Thymus (tissue), 11 donors: Measurements from ENCODE around the gene CARMIL3. TPM values are rescaled to one million over a fixed set of nuclear protein-coding genes. Genes with fewer than 3 reads are reported as not detected.

ENCODE experiments used
- DNase-seq, 9 donors: peaks; one replicate each; pipeline ENCODE4 v3.0.0-alpha.2; 2013; ENCODE audit warnings: low spot score in 9 of 9, low read depth in 6 of 9, missing footprints in 1 of 9
- H3K27ac ChIP-seq, 2 donors: one replicate each; pipeline ENCODE4 v1.5.1; 2013; ENCODE audit warnings: control low read depth in 1 of 2, low read depth in 1 of 2, low read length in 1 of 2, mild to moderate bottlenecking in 1 of 2, moderate library complexity in 1 of 2
- H3K27me3 ChIP-seq, 2 donors: one replicate each; pipeline ENCODE4 v1.5.1; 2013; ENCODE audit warnings: low read length in 1 of 2; ENCODE audit not compliant: control insufficient read depth in 2 of 2, insufficient read depth in 1 of 2
- H3K36me3 ChIP-seq, 2 donors: one replicate each; pipeline ENCODE4 v1.5.1; 2013; ENCODE audit warnings: low read length in 1 of 2, mild to moderate bottlenecking in 1 of 2, moderate library complexity in 1 of 2; ENCODE audit not compliant: control insufficient read depth in 2 of 2, insufficient read depth in 2 of 2
- H3K4me1 ChIP-seq, 2 donors: one replicate each; pipeline ENCODE4 v1.5.1; 2013; ENCODE audit warnings: low read length in 2 of 2; ENCODE audit not compliant: control insufficient read depth in 2 of 2, insufficient read depth in 2 of 2
- H3K4me3 ChIP-seq, 2 donors: one replicate each; pipeline ENCODE4 v1.5.1; 2013; ENCODE audit warnings: low read length in 2 of 2, control low read depth in 1 of 2, mild to moderate bottlenecking in 1 of 2
- H3K9me3 ChIP-seq, 2 donors: one replicate each; pipeline ENCODE4 v1.5.1; 2013; ENCODE audit warnings: low read length in 1 of 2, mild to moderate bottlenecking in 1 of 2; ENCODE audit not compliant: control insufficient read depth in 2 of 2, insufficient read depth in 1 of 2
- WGBS: extraction: QIAGEN DNeasy Blood & Tissue Kit; methylation state at CpG from one replicate; pipeline ENCODE4 v1.1.7; 2013; 5-methylcytosine and 5-hydroxymethylcytosine counted together
- polyA plus RNA-seq: library from polyadenylated mRNA; stranded (reverse); fragments of 200-250 nt; gene quantifications from one replicate; pipeline ENCODE4 v1.2.3, GENCODE V29; 2013
- total RNA-seq: library from RNA; stranded (reverse); fragments of 120-200 nt; gene quantifications from one replicate; pipeline ENCODE4 v1.2.4, GENCODE V29; 2013
- donor health status: healthy.

CARMIL3 gene
- total and polyA plus RNA-seq, 2 donors = 0.52 to 0.89 TPM

DNA sequence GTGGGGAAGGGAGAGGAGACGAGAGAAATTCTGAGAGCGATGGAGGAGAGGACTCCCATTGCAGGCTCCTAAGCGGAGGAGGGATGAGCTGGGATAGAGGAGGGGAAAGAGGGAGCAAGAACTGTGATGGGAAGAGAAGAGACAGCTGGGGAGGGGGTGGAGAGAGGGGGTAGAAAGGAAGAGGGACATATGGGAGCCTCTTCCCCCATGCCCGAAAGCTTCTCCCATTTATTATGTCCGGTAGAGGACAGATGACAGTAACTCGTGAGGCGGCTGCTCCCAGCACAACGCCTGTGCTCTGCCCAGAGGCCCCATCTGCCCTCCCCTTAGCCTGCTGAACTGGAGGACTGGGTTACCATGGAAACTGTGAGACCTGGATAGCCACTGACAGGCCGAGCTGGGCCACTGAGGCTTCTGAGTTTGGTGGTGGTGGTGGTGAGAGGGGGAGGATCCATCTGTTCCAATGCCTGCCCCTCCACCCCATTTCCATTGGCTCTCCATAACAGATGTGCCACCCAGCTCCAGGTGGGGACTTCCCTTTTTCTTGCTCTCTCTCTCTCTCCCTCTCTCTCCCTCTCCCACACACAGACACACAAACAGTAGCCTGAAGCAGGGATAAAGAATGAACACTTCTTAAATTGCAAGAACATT lies 27.8 kb downstream of the CARMIL3 start:
- Histone ChIP-seq H3K4me1 (peaks cover 5 to 37% of the 10 kb centered on the region in 2 donors), H3K27me3 (peaks cover 0 to 30% of the 10 kb centered on the region in 2 donors), H3K9me3 (peaks cover 0 to 3% of the 10 kb centered on the region in 2 donors), H3K27ac (no peak overlapping the region), H3K4me3 (no peak overlapping the region), H3K36me3 (no peaks in the 10 kb centered on the region)
- WGBS = 88% methylated on average over 9 of the region's 9 CpGs
- DNase-seq = no peak

DNA sequence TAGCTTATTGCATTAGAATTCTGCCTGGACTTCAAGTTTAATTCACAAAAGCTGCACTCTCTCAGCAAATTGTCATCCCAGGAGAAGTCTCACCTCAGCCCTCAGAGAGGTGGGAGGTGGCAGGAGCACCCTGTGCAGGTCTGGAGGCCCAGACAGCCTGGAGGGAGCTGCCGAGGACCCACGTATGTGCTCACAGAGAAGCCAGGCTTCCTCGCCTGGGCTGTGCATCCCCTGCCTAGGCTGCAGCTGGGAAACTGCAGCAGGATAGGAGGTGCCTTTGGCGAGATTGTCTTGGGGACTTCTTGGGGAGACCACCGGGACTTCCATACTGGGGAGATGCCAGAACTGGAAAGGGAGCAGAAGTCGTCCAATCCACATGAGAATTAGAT lies 28.3 kb downstream of the CARMIL3 start:
- no peak for DNase-seq
- Histone ChIP-seq H3K9me3 (peaks cover 0 to 3% of the 10 kb centered on the region in 2 donors), H3K4me3 (no peak overlapping the region), H3K27ac (no peak overlapping the region), H3K36me3 (no peaks in the 10 kb centered on the region), H3K4me1 (peaks cover 5 to 37% of the 10 kb centered on the region in 2 donors), H3K27me3 (peaks cover 0 to 30% of the 10 kb centered on the region in 2 donors)
- WGBS = 68% methylated on average over 6 of the region's 6 CpGs

DNA sequence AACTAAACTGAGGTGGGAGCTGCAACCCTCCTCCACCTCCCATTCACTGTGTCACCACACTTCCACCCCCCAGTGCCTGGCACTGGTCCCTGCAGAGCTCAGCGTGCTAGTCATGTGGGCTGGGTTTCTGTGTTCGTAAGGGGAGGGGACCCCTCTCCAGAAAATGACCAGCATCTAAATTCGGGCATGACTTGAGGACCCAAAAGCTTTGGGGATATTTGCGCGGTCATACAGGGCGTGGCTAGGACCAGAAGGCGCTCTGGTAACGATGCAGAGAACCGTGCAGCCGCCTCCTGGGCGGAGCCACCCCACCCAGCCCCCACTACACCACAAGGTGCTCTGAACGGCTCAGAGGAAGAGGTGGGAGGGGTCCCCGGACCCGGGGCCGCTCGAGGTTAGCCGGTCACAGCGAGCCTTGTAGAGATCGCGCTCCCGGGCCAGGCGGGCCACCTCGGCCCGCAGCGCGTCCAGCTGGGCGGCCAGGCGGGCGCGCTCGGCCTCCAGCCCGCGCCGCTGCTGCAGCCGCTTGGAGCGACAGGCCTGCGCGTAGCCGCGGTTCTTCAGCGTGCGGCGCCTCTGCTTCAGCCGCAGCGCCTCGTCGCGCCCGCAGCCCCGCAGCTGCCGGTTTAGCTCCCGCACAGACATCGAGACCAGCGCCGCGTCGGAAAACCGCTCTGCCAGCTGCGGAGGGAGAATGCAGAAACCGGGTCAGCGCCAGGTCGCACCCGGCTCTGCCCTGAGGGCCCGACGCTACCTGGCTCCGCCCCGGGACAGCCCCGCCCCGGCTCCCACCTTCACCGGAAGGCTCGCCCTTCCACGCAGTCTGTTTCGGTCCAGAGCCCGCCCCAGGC lies 29.3 kb downstream of the CARMIL3 start:
- Histone ChIP-seq H3K36me3 (no peaks in the 10 kb centered on the region), H3K4me3 (peak overlapping the region; percentile 54 to 82), H3K4me1 (peaks cover 5 to 32% of the 10 kb centered on the region in 2 donors), H3K27ac (peak overlapping the region in 1 of 2 donors; percentile 86), H3K27me3 (peaks cover 0 to 30% of the 10 kb centered on the region in 2 donors), H3K9me3 (peaks cover 0 to 3% of the 10 kb centered on the region in 2 donors)
- peak in 7 of 9 donors; percentile 58 to 84 (median 65) for DNase-seq
- under 1% methylated on average over 74 of the region's 74 CpGs for WGBS

DNA sequence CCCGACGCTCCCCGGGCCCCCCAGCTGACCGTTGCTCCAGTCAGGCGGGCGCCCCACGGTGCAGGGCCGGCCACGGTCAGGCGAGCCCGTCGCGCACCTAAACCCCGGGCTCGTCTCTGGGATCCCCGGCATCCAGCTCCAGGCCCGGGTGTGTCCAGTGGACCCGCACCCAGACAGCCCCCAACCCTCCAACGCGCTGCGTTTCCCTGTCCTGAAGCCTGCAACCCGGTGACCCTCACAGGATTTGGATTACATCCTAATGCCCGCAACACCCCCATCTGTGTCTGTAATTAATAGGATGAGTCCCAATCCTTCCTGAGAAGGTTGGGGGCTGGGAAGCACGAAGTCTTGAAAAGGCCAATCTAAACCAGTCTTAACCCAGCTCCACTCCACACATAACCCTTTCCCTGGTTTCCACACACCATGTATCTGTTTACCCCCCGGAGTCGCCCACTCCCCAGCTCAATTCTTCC lies 30.0 kb downstream of the CARMIL3 start:
- H3K27ac ChIP-seq = no peak overlapping the region
- H3K36me3 ChIP-seq = no peaks in the 10 kb centered on the region
- WGBS = 40% methylated on average over 26 of the region's 26 CpGs
- no peak for DNase-seq
- peak overlapping the region; percentile 54 to 82 for H3K4me3 ChIP-seq
- peaks cover 0 to 30% of the 10 kb centered on the region in 2 donors for H3K27me3 ChIP-seq
- H3K9me3 ChIP-seq = peaks cover 0 to 3% of the 10 kb centered on the region in 2 donors
- H3K4me1 ChIP-seq = peaks cover 5 to 32% of the 10 kb centered on the region in 2 donors

DNA sequence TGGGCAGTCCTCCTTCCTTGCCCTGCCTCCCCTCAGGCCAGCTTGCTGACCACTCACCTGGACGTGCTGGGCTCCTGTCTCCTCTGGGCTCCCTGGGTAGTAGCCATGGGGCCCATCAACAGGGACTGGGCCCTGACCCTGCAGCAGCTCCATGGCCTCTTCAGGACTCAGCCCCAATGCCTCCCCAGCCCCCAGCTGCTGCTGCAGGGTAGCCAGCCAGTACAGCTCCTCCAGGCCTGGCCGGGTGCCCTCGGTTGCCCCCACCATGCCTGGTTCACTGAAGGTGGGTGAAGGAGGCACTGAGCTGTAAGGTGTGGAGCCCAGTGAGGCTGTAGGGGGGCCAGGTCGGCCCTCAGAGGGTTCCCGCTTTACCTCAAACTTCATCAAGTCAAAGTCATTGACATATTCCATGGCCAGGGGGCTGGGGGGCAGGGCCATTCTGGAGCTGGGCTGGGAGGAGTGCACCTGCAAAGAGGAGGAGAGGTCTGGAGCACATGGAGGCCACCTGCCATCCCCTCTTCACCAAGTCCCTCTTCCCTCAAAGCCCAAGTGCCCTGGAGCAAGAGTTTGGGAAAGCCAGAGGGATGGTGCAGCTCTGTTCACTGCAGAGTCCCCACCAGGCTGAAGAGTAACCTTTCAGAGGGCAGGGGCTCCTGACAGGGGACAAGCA lies 30.7 kb downstream of the CARMIL3 start:
- peaks cover 0 to 3% of the 10 kb centered on the region in 2 donors for H3K9me3 ChIP-seq
- peaks cover 0 to 30% of the 10 kb centered on the region in 2 donors for H3K27me3 ChIP-seq
- no peak overlapping the region for H3K27ac ChIP-seq
- no peak overlapping the region for H3K4me3 ChIP-seq
- DNase-seq = no peak
- peaks cover 5 to 32% of the 10 kb centered on the region in 2 donors for H3K4me1 ChIP-seq
- H3K36me3 ChIP-seq = no peaks in the 10 kb centered on the region
- 98% methylated on average over 5 of the region's 5 CpGs for WGBS

DNA sequence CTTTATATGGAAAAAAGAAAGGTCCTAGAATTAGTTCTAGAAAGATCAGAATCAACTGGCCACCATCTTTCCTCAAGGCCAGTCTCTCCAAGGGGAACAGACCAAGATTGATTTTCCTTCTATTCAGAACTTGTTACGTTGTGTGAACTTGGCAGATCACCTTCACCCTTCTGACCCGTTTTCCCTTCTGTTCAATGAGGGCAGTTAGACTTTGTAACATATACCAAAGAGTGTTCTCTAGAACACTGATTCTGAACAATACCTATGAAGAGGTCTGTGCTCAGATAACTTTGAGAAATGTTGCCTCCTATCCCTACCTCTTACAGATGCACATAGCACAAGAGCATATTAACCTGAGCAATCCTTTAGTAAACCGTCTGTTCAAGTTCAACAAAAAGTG lies 31.7 kb downstream of the CARMIL3 start:
- H3K9me3 ChIP-seq = peaks cover 0 to 3% of the 10 kb centered on the region in 2 donors
- 98% methylated on average over 3 of the region's 3 CpGs for WGBS

DNA sequence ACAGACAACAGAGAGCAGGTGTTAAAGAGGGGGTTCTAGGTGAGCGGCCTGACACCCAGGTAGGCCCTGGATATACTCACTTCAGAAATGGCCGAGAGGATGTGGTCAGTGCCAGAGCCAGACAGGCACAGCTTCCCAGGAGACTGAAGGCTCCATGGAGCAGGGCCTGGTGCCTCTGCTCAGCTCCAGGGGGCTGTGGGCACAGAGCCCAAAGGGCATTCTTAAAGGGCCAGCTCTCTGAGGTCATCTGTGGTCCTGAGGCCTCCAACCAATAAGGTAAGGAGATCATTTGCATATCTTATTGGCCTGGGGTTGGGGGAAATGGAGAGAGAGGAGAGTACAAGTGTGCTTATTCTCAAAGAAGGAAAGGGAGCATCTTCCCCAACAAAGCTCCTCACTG lies 32.6 kb downstream of the CARMIL3 start:
- H3K9me3 ChIP-seq = peaks cover 0 to 3% of the 10 kb centered on the region in 2 donors

More for the DNA sequence above, 31.7 kb downstream of the CARMIL3 start:
- Histone ChIP-seq H3K36me3 (no peaks in the 10 kb centered on the region), H3K27ac (no peak overlapping the region), H3K4me3 (no peak overlapping the region), H3K27me3 (peaks cover 0 to 30% of the 10 kb centered on the region in 2 donors), H3K4me1 (peaks cover 5 to 23% of the 10 kb centered on the region in 2 donors)
- no peak for DNase-seq

DNA sequence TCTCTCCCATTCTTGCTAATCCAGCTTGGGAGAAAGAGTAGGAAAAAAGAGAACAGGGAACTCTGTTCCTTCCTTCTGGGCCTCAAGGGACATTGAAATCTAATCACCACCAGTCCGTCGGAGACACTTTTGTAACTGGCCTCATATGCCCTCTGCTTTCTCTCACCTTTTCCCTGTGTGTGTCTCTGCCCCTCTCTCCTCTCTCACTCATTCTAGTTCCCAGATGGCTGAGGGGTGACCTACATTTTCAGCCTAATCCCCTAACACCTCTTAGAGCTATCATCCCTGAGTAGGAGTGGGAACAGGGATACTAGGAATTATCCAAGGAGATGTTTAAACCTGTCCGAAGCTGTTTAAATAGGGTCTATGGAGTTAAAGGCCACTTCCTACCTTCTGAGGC lies 33.4 kb downstream of the CARMIL3 start:
- H3K9me3 ChIP-seq = peaks cover 0 to 3% of the 10 kb centered on the region in 2 donors
- no peak for DNase-seq
- H3K4me1 ChIP-seq = peaks cover 5 to 15% of the 10 kb centered on the region in 2 donors
- 98% methylated on average over 3 of the region's 3 CpGs for WGBS
- H3K36me3 ChIP-seq = no peaks in the 10 kb centered on the region
- H3K27ac ChIP-seq = no peak overlapping the region
- peaks cover 0 to 27% of the 10 kb centered on the region in 2 donors for H3K27me3 ChIP-seq
- H3K4me3 ChIP-seq = no peak overlapping the region

More for the DNA sequence above, 32.6 kb downstream of the CARMIL3 start:
- H3K4me1 ChIP-seq = peaks cover 5 to 21% of the 10 kb centered on the region in 2 donors
- H3K4me3 ChIP-seq = no peak overlapping the region
- DNase-seq = no peak
- no peak overlapping the region for H3K27ac ChIP-seq
- H3K27me3 ChIP-seq = peaks cover 0 to 30% of the 10 kb centered on the region in 2 donors
- no peaks in the 10 kb centered on the region for H3K36me3 ChIP-seq
- WGBS = 95% methylated on average over 2 of the region's 2 CpGs
